GM19395 (cell line): Measurements from ENCODE around the gene TRAF7.

Experiments used
- ATAC-seq: cut with Tn5 transposase; IDR thresholded peaks from one replicate; pipeline ENCODE4 v1.9.1; 2021; ENCODE audit warnings: mild to moderate bottlenecking, moderate library complexity; ENCODE audit not compliant: unreplicated experiment

The TRAF7 gene

DNA sequence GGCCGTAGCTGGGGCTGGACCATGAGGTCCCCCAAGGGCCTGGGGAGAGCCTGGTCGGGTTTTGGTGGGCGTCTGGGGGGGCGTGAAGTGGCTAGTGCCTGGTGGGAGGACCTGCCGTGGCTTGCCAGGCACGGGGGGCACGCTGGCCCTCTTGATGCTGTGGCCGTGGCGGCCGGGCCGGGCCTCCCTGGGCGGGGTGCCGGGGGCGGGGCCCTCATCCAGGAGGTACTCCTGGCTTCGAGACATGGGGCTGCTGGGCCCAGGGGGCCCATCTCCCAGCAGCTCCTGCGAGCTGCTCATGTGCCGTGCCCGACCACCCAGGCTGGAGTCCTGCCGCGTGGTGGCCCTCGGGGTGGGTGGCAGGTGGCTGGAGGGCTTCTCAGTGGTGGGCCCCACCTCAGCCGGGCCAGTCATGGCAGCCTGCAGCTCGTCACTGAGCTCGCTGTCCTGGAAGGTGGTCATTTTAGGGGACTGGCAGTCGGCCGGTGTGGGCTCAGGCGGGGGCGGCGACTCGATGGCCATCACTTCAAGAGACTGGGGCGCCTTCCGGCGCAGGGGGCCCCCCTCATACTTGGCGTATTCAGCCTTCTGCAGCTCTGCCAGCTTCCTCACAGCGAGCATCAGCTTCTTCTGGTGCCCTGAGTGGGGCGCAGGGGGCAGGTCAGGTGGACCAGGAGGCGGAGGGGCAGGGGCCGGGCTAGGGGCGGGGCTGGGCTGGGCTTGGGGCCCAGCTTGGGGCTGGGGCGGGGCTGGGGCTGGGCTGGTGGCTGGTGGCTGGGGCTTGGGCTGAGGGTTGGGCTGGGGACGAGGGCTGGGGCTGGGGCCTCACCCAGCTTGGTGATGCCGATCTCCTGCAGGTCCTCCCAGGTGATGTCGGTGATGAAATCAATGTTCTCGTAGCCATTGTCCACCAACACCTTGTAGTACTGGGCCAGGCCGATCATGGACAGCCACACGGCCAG lies 25.7 kb downstream of the TRAF7 start:
- no peak for ATAC-seq

DNA sequence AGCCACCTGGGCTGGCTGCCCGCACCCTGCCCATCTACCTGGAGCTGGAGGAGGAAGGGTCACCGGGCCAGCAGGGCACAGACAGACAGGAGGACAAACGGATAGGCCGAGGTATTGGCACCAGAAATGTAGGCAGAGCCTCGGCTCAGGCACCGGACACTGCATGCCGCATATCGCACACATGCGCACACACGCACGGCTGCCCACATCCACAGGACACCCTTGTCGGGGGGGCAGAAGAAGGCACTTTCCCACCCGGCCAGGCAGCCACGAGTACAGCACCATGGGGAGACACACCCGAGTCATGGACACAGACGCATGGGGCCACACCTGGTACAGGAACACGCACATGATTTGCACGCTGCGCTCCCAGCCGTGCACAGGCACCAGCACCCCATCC lies 26.4 kb downstream of the TRAF7 start:
- no peak for ATAC-seq

DNA sequence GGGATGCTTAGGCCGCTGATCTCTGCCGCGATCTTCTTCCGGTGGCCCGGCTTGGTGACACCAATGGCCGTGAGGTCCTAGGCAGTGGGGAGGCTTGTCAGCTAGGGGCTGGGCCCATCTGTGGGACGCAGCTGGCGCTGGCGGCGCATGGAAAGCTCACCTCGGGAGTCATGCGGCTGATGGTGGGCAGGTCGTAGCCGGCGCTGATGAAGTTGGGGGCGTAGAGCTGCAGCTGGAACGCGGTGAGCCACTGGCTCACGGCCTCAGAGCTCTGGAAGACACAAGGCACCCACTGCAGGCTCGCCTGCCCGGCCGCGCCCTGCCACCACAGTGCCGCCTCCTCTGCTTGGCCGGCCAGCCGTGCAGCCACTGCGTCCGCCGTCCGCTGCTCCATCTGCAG lies 28.1 kb downstream of the TRAF7 start:
- ATAC-seq = no peak

DNA sequence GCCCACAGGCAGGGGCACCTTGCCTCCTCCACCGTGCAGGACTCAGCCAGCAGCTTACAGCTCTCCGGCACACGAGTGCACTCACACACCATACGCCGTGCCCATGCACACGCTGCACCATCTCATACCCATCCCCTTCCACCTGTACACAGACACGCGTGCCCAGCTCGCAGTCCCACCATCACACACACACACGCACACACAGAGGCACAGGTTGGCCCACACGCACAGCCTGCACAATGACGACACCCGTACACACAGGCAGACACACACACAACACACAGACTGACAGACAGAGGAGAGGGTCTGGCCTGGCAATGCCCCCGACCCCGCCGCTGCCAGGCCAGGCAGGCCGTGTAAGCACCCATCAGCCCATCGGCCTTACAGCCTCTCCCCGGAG lies 28.8 kb downstream of the TRAF7 start:
- ATAC-seq = no peak

GRCh38 chr16:2184962-2185361 lies 29.4 kb downstream of the TRAF7 start:
- ATAC-seq = no peak

- no peak for ATAC-seq
Measured at GRCh38 chr16:2186064-2186463, 30.5 kb downstream of the TRAF7 start.

GRCh38 chr16:2186505-2186904 lies 30.9 kb downstream of the TRAF7 start:
- ATAC-seq = no peak

DNA sequence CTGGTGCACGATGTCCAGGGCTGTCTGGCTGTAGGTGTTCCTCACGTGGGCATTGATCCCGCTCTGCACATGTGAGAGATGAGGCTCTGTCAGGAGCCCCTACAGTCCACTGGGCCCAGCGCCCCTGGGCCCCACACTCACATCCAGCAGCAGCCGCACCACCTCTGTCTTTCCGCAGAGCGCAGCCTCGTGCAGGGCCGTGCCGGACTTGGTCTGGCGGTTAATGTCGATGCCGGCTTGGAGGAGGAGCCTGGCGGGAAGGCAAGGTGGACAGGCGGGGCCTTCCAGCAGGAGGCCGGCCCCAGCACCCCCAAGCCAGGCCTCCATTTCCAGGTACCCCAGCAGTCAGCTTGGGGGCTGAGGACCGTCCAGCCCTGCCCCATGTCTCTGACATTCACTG lies 31.6 kb downstream of the TRAF7 start:
- no peak for ATAC-seq

DNA sequence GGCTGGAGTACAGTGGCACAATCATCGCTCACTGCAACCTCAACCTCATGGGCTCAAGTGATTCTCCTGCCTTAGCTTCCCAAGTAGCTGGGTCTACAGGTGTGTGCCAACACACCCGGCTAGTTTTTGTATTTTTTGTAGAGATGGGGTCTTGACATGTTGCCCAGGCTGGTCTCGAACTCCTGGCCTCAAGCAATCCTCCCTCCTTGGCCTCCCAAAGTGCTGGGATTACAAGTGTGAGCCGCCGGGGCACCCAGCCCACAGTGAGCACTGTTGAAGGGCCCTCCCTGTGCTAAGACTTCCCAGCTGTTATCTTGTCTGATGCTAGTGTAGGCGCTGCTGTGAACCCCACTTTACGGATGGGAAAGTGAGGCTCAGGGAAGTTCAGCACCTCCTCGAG lies 32.8 kb downstream of the TRAF7 start:
- ATAC-seq = no peak

GRCh38 chr16:2189252-2189893 lies 33.8 kb downstream of the TRAF7 start:
- ATAC-seq = no peak

DNA sequence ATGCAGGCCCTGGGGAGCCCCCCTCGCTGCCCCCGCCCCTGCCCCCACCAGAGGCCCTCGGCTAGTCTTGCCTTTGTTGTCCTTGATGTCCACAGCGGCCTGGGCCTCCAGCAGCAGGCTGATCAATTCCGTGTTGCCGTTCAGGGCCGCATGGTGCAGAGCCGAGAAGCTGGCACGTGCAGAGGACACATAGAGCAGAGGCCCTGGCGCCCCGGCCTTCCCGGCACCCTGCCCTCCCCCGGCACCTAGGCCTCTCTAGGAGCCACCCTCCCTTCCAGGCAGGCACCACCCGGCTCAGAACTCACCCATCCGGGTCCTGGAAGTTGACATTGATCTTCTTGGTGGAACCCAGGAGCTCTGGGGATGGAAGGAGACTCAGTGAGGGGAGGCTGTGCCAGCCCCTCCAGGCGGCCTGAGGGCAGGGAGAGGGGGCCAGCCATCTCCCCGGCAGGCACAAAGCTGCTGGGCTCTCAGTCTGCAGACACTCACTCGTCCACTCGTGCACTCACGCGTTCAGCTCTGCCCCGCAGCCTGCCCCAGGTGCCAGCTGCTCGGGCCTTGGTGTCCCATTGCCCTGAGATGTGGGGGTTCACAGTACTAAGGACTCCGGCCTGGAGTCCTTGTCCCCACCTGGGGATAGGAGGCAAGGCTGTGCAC lies 34.5 kb downstream of the TRAF7 start:
- no peak for ATAC-seq

DNA sequence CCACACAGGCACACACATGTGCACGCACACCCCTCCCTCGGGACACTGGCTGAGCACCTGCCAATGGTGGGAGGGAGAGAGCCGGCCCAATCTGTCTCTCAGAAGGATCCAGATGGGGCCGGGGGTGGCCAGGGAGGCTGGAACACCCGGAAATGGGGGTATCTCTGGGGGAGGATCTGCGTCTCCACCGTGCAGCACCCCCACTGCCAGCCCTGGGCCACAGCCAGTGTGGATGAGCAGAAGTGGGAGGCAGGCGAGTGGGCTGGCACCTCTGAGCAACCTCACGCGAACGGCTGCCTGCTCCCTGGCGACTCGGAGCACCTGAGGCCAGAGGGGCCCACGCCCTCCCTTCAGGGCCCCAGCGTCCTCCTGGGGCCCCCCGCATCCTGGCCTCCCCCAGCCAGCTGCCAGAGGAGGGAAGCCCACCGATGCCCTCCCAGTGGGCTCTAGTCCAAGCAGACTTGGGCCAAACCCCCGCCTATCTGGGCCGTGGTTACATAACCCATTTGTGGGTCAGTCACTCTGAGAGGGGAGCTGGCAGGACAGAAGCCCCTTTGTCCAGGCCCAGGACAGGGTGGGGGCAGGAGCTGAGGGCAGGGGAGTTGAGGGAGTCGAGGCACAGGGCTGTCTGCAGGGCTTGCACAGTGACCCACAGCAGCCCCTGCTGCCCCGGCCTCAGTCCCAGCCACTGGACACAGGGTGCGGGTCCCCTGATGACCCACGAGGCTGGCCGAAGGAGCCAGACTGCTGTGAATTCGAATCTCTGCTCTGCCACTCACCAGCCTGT lies 35.3 kb downstream of the TRAF7 start:
- ATAC-seq = no peak

DNA sequence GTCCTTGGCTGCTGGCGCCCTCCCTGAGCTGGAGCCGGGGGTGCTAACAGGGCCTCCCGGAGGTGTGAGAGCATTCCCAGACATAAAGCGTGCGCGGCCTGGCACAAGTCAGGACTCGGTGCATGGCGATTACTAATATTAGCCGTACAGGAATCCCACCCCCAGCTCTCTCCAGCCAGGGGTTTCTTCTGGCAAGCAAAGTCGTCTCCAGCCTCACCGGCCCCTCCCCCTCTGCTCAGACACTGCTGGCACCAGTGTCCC lies 35.8 kb downstream of the TRAF7 start:
- no peak for ATAC-seq

- ATAC-seq = no peak
Measured at GRCh38 chr16:2194166-2194834, 38.7 kb downstream of the TRAF7 start.

DNA sequence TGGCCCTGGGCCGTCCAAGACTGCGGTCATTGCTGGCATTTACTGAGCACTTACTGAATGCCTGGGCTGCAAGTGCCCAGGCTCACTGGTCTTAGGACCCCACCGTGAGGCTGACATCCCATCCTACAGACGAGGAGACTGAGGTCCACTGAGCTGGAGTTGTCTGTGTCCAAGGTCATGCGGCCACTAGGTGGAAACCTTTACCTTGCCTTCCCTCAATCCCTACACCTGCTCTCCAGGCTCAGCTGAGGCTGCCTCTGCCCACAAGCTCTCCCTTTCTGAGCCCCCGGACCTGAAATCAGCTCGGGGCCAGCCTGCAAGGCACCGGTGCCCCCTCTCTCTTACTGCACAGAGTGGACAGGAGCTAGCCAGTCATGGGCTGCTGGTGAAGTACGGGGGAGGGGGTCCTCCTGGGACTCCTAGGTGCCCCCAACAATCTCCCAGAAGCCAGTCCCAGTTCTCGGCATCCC lies 39.3 kb downstream of the TRAF7 start:
- no peak for ATAC-seq

- ATAC-seq = no peak
Measured at GRCh38 chr16:2195322-2196161, 40.0 kb downstream of the TRAF7 start.

- no peak for ATAC-seq
Measured at GRCh38 chr16:2196162-2196980, 40.8 kb downstream of the TRAF7 start, which contains the start of gene CASKIN1. Gene CASKIN1, minus strand, starts transcription at chr16:2196605. Its CDS starts 173 bp downstream, at chr16:2196432.

DNA sequence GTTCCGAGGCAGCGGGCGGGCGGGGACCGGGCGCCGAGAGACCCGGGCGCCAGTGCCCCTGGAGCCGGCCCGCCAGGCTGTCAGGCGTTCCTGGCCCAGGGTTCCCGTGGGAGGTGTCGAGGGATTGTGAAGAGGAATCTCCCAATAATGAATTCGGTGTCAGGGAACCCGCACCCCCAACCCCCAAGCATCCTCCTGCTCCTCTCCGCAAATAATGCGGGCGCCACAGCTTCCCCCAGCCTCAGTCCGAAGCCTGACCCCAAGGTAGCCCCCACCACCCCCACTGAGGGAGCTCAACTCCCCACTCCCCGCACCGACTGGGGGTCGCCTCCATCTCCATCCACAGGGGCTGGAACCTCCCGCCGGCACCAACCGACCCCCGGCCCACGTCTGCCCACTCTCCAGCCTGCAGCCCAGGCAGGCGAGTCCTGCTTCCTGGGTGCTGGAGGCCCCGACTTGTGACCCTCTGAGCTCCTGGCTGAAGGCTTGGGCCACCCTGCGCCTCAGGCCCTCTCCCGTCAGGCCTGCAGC lies 41.5 kb downstream of the TRAF7 start:
- ATAC-seq = no peak
